ENCODE measurements around the gene MTHFD1. TPM values are rescaled to one million over a fixed set of nuclear protein-coding genes. Genes with fewer than 3 reads are reported as not detected.

MTHFD1 gene
- total RNA-seq, 2 experiments from 2014 or later = 237 to 241 TPM

GRCh38 chr14:64416348-64416932 is 28.3 kb downstream of the MTHFD1 start:
- Mint-ChIP-seq H3K36me3 (ENCODE audit: low read depth) (peaks cover 67% of the 10 kb centered on the region), H3K4me1 (ENCODE audit: low read depth) (peaks cover 23% of the 10 kb centered on the region), H3K27ac (no peak overlapping the region), H3K4me3 (no peak overlapping the region), H3K9me3 (no peaks in the 10 kb centered on the region), H3K27me3 (no peaks in the 10 kb centered on the region)
- no peak for DNase-seq
- intact Hi-C loops (cut with micrococcal nuclease) = no loop called here
- TF ChIP-seq CTCF (IDR thresholded peaks at IDR 0.05) = no peak
- POLR2A ChIA-PET = interaction anchor here (1.2 to 1.6 kb wide), 2 partner anchors 11 to 29 kb away, joined by 3 to 4 read pairs; no protein-coding TSS in a partner anchor
- ATAC-seq = no peak
- CTCF ChIA-PET = no interaction called here

GRCh38 chr14:64417055-64417770 is 29.1 kb downstream of the MTHFD1 start:
- ATAC-seq = no peak
- DNase-seq = no peak
- peaks cover 17% of the 10 kb centered on the region for H3K4me1 Mint-ChIP-seq (ENCODE audit: low read depth)
- POLR2A ChIA-PET = interaction anchor here (1.2 to 1.6 kb wide), 3 partner anchors 10 to 30 kb away, joined by 3 to 4 read pairs (median 3); partner anchors contain the start of gene MTHFD1
- TF ChIP-seq CTCF (IDR thresholded peaks at IDR 0.05) = no peak
- no peaks in the 10 kb centered on the region for H3K9me3 Mint-ChIP-seq
- H3K4me3 Mint-ChIP-seq = no peak overlapping the region
- peak overlapping the region; percentile 55 for H3K27ac Mint-ChIP-seq
- CTCF ChIA-PET = interaction anchor here (5.8 kb wide), 1 partner anchor 13 kb away, joined by 36 read pairs; no protein-coding TSS in a partner anchor
- peaks cover 65% of the 10 kb centered on the region for H3K36me3 Mint-ChIP-seq (ENCODE audit: low read depth)
- no peaks in the 10 kb centered on the region for H3K27me3 Mint-ChIP-seq
- intact Hi-C loops (cut with micrococcal nuclease) = no loop called here

GRCh38 chr14:64417771-64418125 is 29.6 kb downstream of the MTHFD1 start:
- Mint-ChIP-seq H3K9me3 (no peaks in the 10 kb centered on the region), H3K4me3 (no peak overlapping the region), H3K36me3 (ENCODE audit: low read depth) (peaks cover 68% of the 10 kb centered on the region), H3K4me1 (ENCODE audit: low read depth) (peaks cover 20% of the 10 kb centered on the region), H3K27me3 (no peaks in the 10 kb centered on the region), H3K27ac (no peak overlapping the region)
- CTCF ChIA-PET = interaction anchor here (5.8 kb wide), 1 partner anchor 12 kb away, joined by 36 read pairs; no protein-coding TSS in a partner anchor
- no peak for DNase-seq
- POLR2A ChIA-PET = interaction anchor here (1.5 kb wide), 1 partner anchor 30 kb away, joined by 3 read pairs; the partner anchor contains the start of gene MTHFD1
- intact Hi-C loops (cut with micrococcal nuclease) = no loop called here
- TF ChIP-seq CTCF (IDR thresholded peaks at IDR 0.05) = no peak
- no peak for ATAC-seq

- H3K4me3 Mint-ChIP-seq = no peak overlapping the region
- H3K36me3 Mint-ChIP-seq (ENCODE audit: low read depth) = peaks cover 69% of the 10 kb centered on the region
- POLR2A ChIA-PET = no interaction called here
These were observed 30.9 kb downstream of the MTHFD1 start for GRCh38 chr14:64419003-64419402.

More at GRCh38 chr14:64419003-64419402, 30.9 kb downstream of the MTHFD1 start:
- intact Hi-C loops (cut with micrococcal nuclease) = no loop called here
- CTCF ChIA-PET = interaction anchor here (0.6 to 5.8 kb wide), 3 partner anchors 11 to 168 kb away, joined by 3 to 36 read pairs (median 3); no protein-coding TSS in a partner anchor
- no peak overlapping the region for H3K27ac Mint-ChIP-seq
- TF ChIP-seq CTCF (IDR thresholded peaks at IDR 0.05) = no peak
- no peaks in the 10 kb centered on the region for H3K27me3 Mint-ChIP-seq
- DNase-seq = no peak
- H3K9me3 Mint-ChIP-seq = no peaks in the 10 kb centered on the region
- no peak for ATAC-seq
- peaks cover 24% of the 10 kb centered on the region for H3K4me1 Mint-ChIP-seq (ENCODE audit: low read depth)
